Hepatocyte (in vitro differentiated cells): ENCODE measurements around the gene TTC9C. TPM values are rescaled to one million over a fixed set of nuclear protein-coding genes. Genes with fewer than 3 reads are reported as not detected.
A peak's percentile ranks its signal among the peaks of the same experiment; 100 is the strongest.

ENCODE experiments used
- DNase-seq: peaks from one replicate; pipeline ENCODE4 v3.0.0-alpha.2; 2016; ENCODE audit warnings: low spot score
- H2AFZ ChIP-seq: fragments of 200-600 bp; sonication (generic); 2 replicates; pipeline ENCODE4 v1.6.0; 2016; ENCODE audit warnings: antibody characterized with exemption, mild to moderate bottlenecking
- H3K27ac ChIP-seq: fragments of 200-600 bp; sonication (generic); 2 replicates; pipeline ENCODE4 v1.5.1; 2016; ENCODE audit warnings: mild to moderate bottlenecking
- H3K27me3 ChIP-seq: fragments of 200-600 bp; sonication (generic); 2 replicates; pipeline ENCODE4 v1.6.1; 2016
- H3K36me3 ChIP-seq: fragments of 200-600 bp; sonication (generic); replicated peaks from 2 replicates; pipeline ENCODE4 v1.5.1; 2016; ENCODE audit warnings: low read depth; ENCODE audit not compliant: insufficient read depth
- H3K4me1 ChIP-seq: fragments of 200-600 bp; sonication (generic); 2 replicates; pipeline ENCODE4 v1.5.1; 2016; ENCODE audit warnings: mild to moderate bottlenecking, moderate library complexity; ENCODE audit not compliant: insufficient read depth
- H3K4me2 ChIP-seq: fragments of 200-600 bp; sonication (generic); 2 replicates; pipeline ENCODE4 v1.6.0; 2016
- H3K4me3 ChIP-seq: fragments of 200-600 bp; sonication (generic); 2 replicates; pipeline ENCODE4 v1.5.1; 2016; ENCODE audit warnings: mild to moderate bottlenecking
- H3K79me2 ChIP-seq: fragments of 200-600 bp; sonication (generic); 2 replicates; pipeline ENCODE4 v1.6.0; 2017; ENCODE audit warnings: mild to moderate bottlenecking
- H3K9me2 ChIP-seq: fragments of 200-600 bp; sonication (generic); replicated peaks from 2 replicates; pipeline ENCODE4 v1.6.0; 2017; ENCODE audit warnings: mild to moderate bottlenecking; ENCODE audit not compliant: insufficient read depth
- H3K9me3 ChIP-seq: fragments of 200-600 bp; sonication (generic); 2 replicates; pipeline ENCODE4 v1.5.1; 2016; ENCODE audit warnings: low read depth, mild to moderate bottlenecking
- H4K20me1 ChIP-seq: fragments of 200-600 bp; sonication (generic); 2 replicates; pipeline ENCODE4 v1.6.0; 2016; ENCODE audit warnings: mild to moderate bottlenecking; ENCODE audit not compliant: insufficient read depth, poor library complexity, severe bottlenecking
- CTCF ChIP-seq: fragments of 200-600 bp; sonication (generic); IDR thresholded peaks from 2 replicates; pipeline ENCODE4 v1.5.1; 2016; ENCODE audit warnings: antibody characterized with exemption, mild to moderate bottlenecking; ENCODE audit not compliant: poor library complexity
- EZH2 ChIP-seq: fragments of 200-600 bp; sonication (generic); IDR thresholded peaks from 2 replicates; pipeline ENCODE4 v1.6.1; 2016; ENCODE audit warnings: antibody characterized with exemption, mild to moderate bottlenecking, borderline replicate concordance
- EZH2phosphoT487 ChIP-seq: fragments of 200-600 bp; sonication (generic); IDR thresholded peaks from one replicate; pipeline ENCODE4 v1.6.1; 2018; ENCODE audit warnings: antibody characterized with exemption, mild to moderate bottlenecking, low read depth, moderate library complexity; ENCODE audit not compliant: unreplicated experiment, severe bottlenecking
- WGBS: methylation state at CpG from one replicate; pipeline ENCODE4 v1.1.6; 2016; ENCODE audit warnings: low lambda C conversion rate; ENCODE audit errors: missing lambda C conversion rate; 5-methylcytosine and 5-hydroxymethylcytosine counted together
- polyA plus RNA-seq: library from polyadenylated mRNA; unstranded; fragments of >200 nt; fragmentation: Nextera tagmentation; extraction: Ambion mirVana; gene quantifications from 2 replicates; pipeline ENCODE4 v1.2.1, GENCODE V29; 2016
- total RNA-seq: library from RNA; depleted of rRNA; stranded (reverse); fragments of >200 nt; gene quantifications from 2 replicates; pipeline ENCODE4 v1.2.3, GENCODE V29; 2014

The TTC9C gene
- total and polyA plus RNA-seq, 2 experiments from 2014 or later: 26.3 to 35.4 TPM

DNA sequence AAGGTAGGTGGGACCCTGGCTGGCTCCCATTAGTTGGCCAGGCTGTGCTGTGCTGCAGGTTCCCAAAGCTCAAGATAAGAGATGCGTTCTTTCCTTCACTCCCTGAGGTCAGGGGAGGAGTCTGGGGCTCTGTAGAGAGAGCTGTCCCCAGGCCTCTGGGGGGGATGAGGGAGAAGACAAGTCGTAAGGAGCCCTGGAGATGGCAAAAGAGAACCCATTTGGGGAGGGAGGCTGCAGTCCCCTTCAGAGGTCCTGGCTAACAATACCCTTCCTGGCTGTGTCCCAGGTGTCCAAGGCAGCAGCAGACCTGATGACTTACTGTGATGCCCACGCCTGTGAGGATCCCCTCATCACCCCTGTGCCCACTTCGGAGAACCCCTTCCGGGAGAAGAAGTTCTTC, 19.9 kb upstream of the TTC9C start:
- no peaks in the 10 kb centered on the region for H3K9me3 ChIP-seq
- peaks cover 25% of the 10 kb centered on the region for H3K79me2 ChIP-seq
- no peaks in the 10 kb centered on the region for H3K27me3 ChIP-seq
- peaks cover 50% of the 10 kb centered on the region for H3K4me1 ChIP-seq
- DNase-seq: no peak
- H2AFZ ChIP-seq: peak overlapping the region; percentile 67
- no peaks in the 10 kb centered on the region for H3K9me2 ChIP-seq
- H3K4me2 ChIP-seq: peak overlapping the region; percentile 83
- H3K36me3 ChIP-seq: no peaks in the 10 kb centered on the region
- no peak for TF ChIP-seq EZH2
- no peak for TF ChIP-seq CTCF
- no peak for TF ChIP-seq EZH2phosphoT487
- 68% methylated on average over 5 of the region's 5 CpGs for WGBS
- peak overlapping the region; percentile 34 for H3K4me3 ChIP-seq
- H4K20me1 ChIP-seq: no peaks in the 10 kb centered on the region
- peak overlapping the region; percentile 96 for H3K27ac ChIP-seq

DNA sequence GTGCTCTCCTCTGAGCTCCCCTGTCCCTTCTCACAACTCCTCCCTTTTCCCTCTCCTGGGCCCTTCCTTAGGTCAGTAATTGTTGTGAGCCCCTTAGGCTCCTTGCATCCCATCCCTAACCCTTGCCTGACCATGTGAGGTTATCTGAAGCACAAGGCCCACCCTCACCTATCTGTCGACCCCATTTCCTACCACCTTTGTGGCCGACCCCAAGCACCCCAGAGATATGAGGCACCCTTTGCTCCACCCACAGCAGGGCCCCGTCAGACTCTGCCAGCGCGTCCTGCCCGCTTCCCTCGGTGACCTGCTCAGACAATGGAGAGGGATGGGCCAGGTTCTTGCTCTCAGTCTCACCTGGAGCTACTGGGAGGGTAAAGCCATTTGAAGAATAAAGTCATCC, 19.5 kb upstream of the TTC9C start:
- H3K36me3 ChIP-seq: no peaks in the 10 kb centered on the region
- no peaks in the 10 kb centered on the region for H3K9me3 ChIP-seq
- peak; percentile 44 for DNase-seq
- peaks cover 51% of the 10 kb centered on the region for H3K4me1 ChIP-seq
- H4K20me1 ChIP-seq: no peaks in the 10 kb centered on the region
- H3K27ac ChIP-seq: peak overlapping the region; percentile 96
- TF ChIP-seq EZH2phosphoT487: no peak
- H3K79me2 ChIP-seq: peaks cover 25% of the 10 kb centered on the region
- H3K4me2 ChIP-seq: peak overlapping the region; percentile 83
- H3K9me2 ChIP-seq: no peaks in the 10 kb centered on the region
- peak overlapping the region; percentile 67 for H2AFZ ChIP-seq
- WGBS: 10% methylated on average over 7 of the region's 7 CpGs
- H3K27me3 ChIP-seq: no peaks in the 10 kb centered on the region
- peak overlapping the region; percentile 34 for H3K4me3 ChIP-seq

GRCh38 chr11:62709247-62710000, 18.9 kb upstream of the TTC9C start:
- Histone ChIP-seq H3K4me3 (peak overlapping the region; percentile 34), H3K4me2 (peak overlapping the region; percentile 83), H3K9me2 (no peaks in the 10 kb centered on the region), H2AFZ (peak overlapping the region; percentile 87), H3K27me3 (no peaks in the 10 kb centered on the region), H3K79me2 (peaks cover 19% of the 10 kb centered on the region), H4K20me1 (no peaks in the 10 kb centered on the region), H3K9me3 (no peaks in the 10 kb centered on the region), H3K36me3 (no peaks in the 10 kb centered on the region), H3K27ac (peak overlapping the region; percentile 98), H3K4me1 (peaks cover 57% of the 10 kb centered on the region)
- WGBS: 6% methylated on average over 47 of the region's 47 CpGs
- TF ChIP-seq CTCF (no peak), EZH2phosphoT487 (no peak)
- peak; percentile 99 for DNase-seq

GRCh38 chr11:62710001-62710345, 18.3 kb upstream of the TTC9C start:
- H3K79me2 ChIP-seq: peaks cover 13% of the 10 kb centered on the region
- peak; percentile 30 for DNase-seq
- no peaks in the 10 kb centered on the region for H3K36me3 ChIP-seq
- peak overlapping the region; percentile 98 for H3K27ac ChIP-seq
- peak overlapping the region; percentile 83 for H3K4me2 ChIP-seq
- H3K9me3 ChIP-seq: no peaks in the 10 kb centered on the region
- H3K4me1 ChIP-seq: peaks cover 58% of the 10 kb centered on the region
- H4K20me1 ChIP-seq: no peaks in the 10 kb centered on the region
- no peaks in the 10 kb centered on the region for H3K27me3 ChIP-seq
- WGBS: 82% methylated on average over 7 of the region's 7 CpGs
- H3K4me3 ChIP-seq: peak overlapping the region; percentile 26
- peak overlapping the region; percentile 87 for H2AFZ ChIP-seq
- no peak for TF ChIP-seq EZH2phosphoT487
- no peaks in the 10 kb centered on the region for H3K9me2 ChIP-seq
